Kidney capillary endothelial cell (primary cell): Measurements from ENCODE around the gene COL5A1.
"Not testable (repeated sequence)": the region's sequence is repeated elsewhere in the genome, so short reads cannot be mapped to it uniquely, and the experiment has no call there.

Source experiments
- DNase-seq: peaks from one replicate; pipeline ENCODE4 v3.0.0-alpha.2; 2018; ENCODE audit warnings: low spot score

The COL5A1 gene

GRCh38 chr9:134837529-134837928 is 195.9 kb downstream of the COL5A1 start:
- peak; percentile 16 for DNase-seq

DNA sequence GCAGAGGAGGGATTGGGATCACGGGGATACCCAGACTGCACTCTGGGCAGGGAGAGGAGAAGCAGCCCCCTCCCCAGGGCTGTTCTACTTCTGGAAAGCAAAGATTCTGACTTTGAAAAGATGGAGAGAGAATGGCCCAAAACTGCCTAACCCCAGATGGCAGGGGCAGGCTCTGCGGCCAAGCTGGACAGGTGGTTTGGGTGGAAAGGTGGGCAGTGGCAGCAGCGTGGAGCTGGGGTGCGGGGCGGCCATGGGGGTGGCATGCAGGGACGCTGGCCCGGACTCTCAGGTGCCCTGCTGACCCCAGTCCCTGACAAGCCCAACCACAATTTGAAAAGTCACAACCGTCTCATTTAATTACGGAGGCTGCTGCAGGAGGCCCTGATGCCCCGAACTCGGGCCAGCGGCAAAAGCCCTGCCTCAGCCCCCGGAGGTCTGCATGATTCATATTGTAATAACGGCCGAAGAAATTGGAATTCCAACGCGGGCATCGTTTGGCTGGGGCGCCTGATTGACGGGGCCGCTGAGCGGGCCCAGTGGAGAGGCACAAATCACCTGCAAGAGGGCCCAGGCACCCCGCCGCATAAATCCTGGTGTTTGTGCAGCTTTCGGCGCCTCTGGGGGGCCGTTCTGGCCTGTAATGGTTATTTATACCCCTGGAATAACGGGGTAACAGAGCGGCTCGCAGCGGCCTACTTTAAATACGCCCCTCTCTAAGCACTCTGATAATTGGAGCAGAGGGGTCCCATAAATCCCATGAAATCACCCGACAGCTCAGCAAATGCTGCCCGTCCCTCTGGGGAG is 197.2 kb downstream of the COL5A1 start:
- DNase-seq: no peak

GRCh38 chr9:134839455-134840125 is 198.0 kb downstream of the COL5A1 start:
- DNase-seq: no peak

DNA sequence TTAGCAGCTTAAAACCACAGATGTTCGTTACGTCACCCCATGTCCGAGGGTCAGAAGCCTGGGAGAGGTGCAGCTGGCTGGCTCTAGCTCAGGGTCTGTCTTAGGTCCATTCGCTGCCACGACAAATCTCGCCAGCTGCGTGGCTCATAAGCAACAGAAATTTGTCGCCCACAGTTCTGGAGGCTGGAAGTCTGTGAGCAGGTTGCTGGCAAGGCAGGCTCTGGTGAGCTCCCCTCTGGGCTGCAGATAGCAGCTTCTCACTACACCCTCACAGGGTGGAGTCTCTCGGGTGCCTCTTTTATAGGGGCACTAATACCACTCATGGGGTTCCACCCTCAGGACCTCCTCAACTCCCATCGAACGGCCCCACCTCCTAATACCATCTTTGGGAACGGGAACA is 198.9 kb downstream of the COL5A1 start:
- no peak for DNase-seq

DNA sequence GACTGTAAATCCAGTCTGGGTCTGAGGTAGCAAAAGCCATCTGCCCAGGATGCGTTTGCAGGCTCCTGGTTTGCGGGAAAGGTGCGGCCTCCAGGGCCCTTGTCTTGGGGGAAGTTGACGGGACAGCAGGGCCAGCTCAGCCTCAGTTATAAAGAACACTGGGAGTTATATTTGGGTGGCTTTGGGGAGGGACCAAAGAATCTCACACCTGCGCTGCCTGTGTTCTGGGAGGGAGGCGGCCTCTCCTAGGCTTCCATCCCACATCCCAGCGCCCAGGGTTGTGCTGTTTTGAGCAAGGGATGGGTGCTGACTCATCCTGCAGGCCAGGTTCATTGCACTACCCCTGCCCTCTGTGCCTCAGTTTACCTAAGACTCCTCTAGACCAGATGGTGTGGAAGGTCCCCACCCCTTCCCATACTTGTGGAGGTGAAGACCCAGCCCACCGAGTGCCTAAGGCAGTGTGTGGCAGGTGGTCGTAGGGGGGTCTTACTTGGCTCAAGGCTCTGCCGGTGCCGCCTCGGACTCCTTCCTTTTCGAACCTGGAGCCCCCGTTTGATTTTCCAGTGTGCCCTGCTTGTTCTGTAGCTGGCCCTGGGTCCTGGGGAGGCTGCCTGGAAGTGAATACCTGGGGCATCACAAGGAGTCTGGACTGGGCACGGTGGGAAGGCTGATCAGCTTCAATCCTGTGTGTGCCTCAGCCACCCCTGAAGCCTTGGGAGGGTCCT is 199.7 kb downstream of the COL5A1 start:
- no peak for DNase-seq

- DNase-seq: no peak
Measured at GRCh38 chr9:134842321-134842720, 200.7 kb downstream of the COL5A1 start.

DNA sequence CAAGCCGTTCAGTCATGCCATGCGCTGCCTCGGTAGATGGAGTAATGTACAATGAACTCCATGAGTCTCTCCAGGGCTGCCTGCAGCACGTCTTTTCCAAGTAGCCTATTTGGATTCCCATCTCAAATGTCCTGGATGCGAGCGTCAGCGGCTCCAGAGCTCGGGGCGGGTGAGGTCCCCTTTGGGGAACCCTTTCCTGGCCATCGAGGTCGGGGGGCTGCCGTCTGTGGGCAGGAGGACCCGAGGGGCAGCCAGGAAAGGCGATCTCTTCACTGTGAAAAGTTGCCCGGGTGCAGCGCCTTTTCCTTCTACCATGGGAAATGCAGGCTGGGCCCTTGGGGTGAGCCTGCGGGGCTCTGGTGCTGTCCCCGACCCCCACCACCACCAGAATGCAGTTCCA is 202.1 kb downstream of the COL5A1 start:
- DNase-seq: no peak

GRCh38 chr9:134844821-134845220 is 203.2 kb downstream of the COL5A1 start:
- DNase-seq: no peak

GRCh38 chr9:134846187-134846586 is 204.6 kb downstream of the COL5A1 start:
- no peak for DNase-seq

- DNase-seq: no peak
Measured at GRCh38 chr9:134846699-134847098, 205.1 kb downstream of the COL5A1 start.

DNA sequence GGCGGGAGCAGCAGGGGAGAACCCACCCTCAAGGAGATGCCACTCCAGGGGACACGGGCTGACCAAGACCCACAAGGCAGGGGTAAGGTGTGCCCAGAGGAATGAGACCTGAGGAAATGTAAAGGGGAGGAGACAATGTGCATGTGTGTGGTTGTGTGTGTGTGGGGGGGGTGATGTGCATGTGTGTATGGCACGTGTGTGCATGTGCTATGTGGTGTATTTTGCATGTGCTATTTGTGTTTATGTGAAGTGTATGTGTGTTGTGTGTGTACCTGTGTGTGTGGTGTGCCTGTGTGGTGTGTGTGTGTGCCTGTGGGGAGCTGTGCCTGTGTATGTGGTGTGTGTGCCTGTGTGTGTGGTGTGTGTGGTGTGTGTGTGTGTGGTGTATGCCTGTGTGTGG is 205.5 kb downstream of the COL5A1 start:
- no peak for DNase-seq

GRCh38 chr9:134847752-134848432 is 206.3 kb downstream of the COL5A1 start:
- no peak for DNase-seq

DNA sequence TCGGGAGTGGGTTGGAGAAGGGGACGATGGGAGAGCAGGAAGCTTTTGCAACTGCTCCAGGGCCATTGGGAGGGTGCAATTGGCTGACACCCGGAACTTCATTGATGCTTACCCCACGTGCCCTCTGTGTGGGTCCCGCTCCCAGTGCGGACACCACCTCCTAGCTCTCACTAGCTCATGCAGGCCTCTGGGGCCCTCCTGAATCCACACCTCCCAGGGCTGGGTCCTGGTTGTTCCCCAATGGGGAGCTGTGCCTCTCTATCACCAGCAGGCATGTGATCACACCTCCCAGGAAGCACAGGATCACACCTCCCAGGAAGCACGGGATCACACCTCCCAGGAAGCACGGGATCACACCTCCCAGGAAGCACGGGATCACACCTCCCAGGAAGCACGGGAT is 206.9 kb downstream of the COL5A1 start:
- DNase-seq: no peak

- DNase-seq: no peak
Measured at GRCh38 chr9:134850611-134851010, 209.0 kb downstream of the COL5A1 start.

- no peak for DNase-seq
Measured at GRCh38 chr9:134851020-134851419, 209.4 kb downstream of the COL5A1 start.

DNA sequence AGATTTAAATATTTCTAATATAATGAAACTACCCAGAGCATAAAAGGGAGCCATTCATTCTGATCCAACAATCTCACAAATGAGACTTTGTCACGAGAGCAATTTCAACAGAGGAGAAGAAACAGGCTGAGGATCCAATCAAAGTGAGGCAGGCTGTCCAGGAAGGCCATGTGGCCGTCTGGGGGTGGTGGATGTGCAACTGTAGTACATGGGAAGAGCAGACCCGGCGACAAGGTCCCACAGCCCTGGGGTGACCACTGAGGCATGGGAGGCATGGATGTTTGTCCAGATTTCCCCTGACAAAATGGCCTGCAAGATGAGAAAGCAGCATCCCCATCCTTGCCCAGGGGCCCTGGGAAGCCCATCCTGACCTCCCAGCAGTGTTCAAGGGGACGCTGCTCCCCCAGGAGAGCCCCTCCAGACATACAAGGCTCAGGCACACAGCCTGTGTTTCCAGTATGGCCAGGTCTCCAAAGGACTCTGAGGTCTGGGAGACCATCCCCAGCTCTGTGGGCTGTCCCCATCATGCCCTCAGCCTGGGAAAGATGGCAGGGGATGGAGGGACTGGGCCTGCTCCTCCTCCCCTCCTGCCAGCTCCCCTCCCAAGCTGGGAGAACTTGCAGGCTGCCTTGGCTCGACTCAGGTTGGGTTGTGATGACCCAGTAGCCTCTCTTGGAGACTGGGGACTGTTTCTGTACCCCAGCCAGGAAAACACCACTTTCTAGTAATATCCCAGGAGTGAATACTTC is 211.5 kb downstream of the COL5A1 start:
- DNase-seq: no peak

DNA sequence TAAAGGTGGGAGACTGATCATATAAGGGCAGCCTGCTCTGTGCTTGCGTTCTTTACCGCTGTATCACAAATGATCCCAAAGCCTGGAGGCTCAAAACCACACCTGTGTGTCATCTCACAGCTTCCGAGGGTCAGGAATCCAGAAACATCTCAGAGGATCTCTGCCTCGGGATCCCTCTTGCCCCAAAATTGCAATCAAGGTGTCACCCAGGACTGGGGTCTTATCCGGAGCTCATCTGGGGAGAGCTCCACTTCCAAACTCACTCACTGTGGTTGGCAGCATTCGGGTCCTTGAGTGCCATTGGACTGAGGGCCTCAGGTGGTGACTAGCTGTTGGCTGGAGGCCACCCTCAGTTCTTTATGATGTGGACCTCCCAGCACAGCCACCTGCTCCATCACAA is 212.3 kb downstream of the COL5A1 start:
- DNase-seq: no peak

- DNase-seq: no peak
Measured at GRCh38 chr9:134854541-134854981, 213.0 kb downstream of the COL5A1 start.

GRCh38 chr9:134855231-134855899 is 213.8 kb downstream of the COL5A1 start:
- DNase-seq: no peak

- no peak for DNase-seq
Measured at GRCh38 chr9:134855900-134856377, 214.3 kb downstream of the COL5A1 start.

- DNase-seq: not testable (repeated sequence)
Measured at GRCh38 chr9:134857451-134857850, 215.8 kb downstream of the COL5A1 start.
